Measurements from ENCODE around the gene RNU1-3.
"Not testable (repeated sequence)": the region's sequence is repeated elsewhere in the genome, so short reads cannot be mapped to it uniquely, and the experiment has no call there.

RNU1-3 gene

GRCh38 chr1:16696507-16697150 is 29.9 kb upstream of the RNU1-3 start:
- not testable (repeated sequence) for DNase-seq (ENCODE audit: insufficient read length, low spot score); FAIRE-seq

- DNase-seq (ENCODE audit: insufficient read length, low spot score); FAIRE-seq: not testable (repeated sequence)
Observed at GRCh38 chr1:16694308-16694702, 27.6 kb upstream of the RNU1-3 start.

DNA sequence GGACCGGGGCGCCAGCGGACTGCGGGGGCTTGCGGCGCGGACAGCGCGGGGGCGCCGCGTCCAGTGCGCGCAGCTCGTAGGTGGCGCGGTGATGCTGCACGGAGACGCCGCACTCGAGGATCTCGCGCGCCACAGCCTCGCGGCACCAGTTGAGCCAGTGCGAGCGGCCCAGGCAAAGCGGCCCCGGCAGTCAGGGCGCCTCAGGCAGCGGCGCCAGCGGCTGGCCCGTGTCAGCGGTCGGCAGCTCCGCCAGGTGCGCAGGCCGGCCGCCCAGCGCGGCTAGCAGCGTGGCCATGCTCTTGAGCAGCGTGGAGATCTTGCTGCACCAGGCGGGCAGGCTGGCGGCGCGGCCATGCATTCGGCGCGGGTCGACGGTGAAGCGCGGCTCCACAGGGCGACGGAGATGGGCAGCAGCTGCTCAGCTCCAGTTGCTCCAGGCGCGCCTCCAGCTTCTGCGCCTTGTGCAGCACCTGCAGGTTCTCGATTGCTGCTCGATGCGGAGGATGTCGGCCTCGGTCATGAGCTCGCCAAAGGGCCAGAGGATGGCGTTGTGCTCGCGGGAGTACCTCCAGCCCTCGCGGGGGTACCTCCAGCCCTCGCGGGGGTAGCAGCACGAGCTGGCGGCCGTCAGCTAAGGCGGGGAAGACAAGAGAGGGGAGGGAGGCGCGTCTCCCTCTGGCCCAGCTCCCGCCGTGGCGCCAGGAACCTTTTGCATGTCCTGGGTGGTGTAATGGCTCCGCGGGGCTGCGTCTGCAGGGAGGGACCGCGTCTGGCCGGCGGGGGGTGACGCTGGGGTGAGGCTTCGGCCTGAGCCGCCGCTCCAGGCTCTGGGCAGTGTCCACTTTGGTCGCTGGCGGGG is 26.9 kb upstream of the RNU1-3 start:
- not testable (repeated sequence) for FAIRE-seq; DNase-seq (ENCODE audit: insufficient read length, low spot score)

DNA sequence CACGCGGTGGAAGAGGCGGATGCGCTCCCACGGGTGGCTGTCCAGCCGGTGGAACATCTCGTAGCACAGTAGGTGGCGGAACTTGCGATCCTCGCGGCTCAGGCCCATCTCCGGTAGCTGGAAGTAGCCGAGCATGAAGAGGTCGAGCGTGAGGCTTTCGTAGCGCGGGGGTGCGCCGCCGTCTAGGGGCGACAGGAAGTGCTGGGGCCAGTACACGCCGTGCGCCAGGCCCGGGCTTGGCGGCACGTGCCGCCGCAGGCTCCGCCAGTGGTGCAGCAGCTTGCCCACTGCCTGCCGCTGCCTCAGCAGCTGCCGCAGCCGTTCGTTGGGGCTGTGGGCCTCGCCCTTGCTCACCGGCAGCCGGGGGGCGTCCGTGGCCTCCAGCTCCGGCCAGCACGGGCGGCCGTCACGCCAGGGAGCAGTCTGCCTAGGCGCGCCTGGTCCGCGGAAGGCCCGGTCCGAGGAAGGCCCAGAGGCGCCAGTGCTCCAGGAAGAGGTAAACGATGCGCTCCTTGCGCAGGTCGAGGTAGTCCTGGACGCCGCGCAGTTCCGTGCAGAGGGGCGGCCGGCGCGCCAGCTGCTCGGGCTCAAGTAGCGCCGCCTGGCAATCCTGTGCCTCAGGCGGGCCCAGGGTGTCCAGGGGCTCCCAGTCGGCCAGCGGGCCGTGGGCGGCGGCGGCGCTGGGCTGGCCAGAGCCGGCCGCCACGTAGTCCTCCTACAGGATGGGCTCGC is 26.1 kb upstream of the RNU1-3 start:
- DNase-seq (ENCODE audit: insufficient read length, low spot score); FAIRE-seq: not testable (repeated sequence)

DNA sequence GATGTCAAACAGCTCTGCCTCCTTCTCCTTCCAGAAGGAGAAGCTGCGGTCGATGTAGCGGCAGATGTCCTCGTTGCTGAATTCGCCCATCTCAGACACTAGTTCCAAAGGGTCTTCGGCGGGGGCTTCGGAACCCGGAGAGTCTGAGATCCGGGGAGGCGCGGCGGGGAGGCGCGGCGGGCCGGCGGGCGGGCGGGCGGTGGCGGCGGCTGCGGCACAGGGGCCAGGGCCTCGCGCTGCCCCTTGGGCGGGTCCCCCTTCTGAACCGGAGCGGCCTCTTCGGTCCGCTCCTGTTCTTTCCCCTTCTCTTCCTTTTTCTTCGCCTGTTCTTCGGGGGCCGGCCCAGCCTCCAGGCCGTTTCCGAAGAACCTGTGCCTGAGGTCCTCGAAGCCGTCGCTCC is 25.5 kb upstream of the RNU1-3 start:
- not testable (repeated sequence) for FAIRE-seq; DNase-seq (ENCODE audit: insufficient read length, low spot score)

- not testable (repeated sequence) for FAIRE-seq; DNase-seq (ENCODE audit: insufficient read length, low spot score)
Observed at GRCh38 chr1:16690971-16691682, 24.4 kb upstream of the RNU1-3 start.

DNA sequence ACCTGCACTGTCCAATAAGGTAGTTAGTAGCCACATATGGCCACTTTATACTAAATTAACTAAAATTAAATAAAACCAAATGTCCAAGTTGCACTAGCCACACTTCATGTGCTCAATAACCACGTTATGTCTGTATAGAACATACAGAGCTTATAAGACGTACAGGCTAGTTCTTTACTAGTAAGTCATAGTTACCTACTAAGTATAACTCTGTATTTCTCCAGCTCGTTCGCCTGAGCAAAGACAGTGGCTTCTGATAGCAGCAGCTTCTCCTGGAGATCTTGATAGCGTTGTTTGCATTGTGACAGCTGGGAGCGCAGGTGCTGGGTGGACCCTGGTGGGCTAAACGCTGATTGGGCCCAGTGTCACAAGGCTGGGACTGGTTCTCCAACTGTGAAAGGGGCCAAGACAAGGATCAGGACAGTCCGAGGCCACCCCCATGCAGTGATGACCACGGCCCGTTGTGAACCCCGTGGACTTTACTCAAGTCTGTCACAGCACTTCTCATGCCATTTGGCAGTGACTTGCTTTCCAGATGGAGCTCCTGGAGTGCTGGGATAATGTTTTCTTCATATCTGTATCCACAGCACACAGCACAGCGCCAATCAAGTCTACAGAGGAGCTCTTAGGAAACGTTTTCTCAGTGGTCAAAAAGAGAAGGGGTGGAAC is 20.5 kb upstream of the RNU1-3 start:
- FAIRE-seq = not testable (repeated sequence)

GRCh38 chr1:16685445-16686371 is 19.0 kb upstream of the RNU1-3 start:
- not testable (repeated sequence) for FAIRE-seq; DNase-seq (ENCODE audit: insufficient read length, low spot score)

More for the DNA sequence above, 20.5 kb upstream of the RNU1-3 start:
- DNase-seq (ENCODE audit: insufficient read length, low spot score) = not testable (repeated sequence)

- not testable (repeated sequence) for DNase-seq (ENCODE audit: insufficient read length, low spot score)
- peak; percentile 11 for FAIRE-seq
Observed at GRCh38 chr1:16684738-16685337, 18.1 kb upstream of the RNU1-3 start.

DNA sequence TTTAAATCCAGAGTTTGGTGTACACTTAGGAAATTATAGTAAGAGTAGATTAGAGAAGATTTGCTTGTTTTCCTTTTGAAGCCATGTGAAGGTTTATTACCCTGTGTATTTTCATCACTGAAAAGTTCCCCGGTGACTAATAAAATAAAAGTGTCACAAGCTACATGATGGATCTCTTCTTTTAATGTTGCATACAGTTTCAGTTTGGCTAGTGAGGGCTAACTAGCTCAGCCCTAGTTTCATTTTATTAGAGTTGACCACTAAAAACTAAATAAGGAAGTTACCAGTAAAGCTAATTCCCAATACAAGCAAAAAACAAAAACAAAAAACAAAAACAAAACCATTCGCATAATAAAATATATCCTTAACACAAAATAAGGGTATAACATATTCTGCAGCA is 17.4 kb upstream of the RNU1-3 start:
- peak; percentile 89 for FAIRE-seq
- not testable (repeated sequence) for DNase-seq (ENCODE audit: insufficient read length, low spot score)

GRCh38 chr1:16682803-16683202 is 16.1 kb upstream of the RNU1-3 start:
- DNase-seq (ENCODE audit: insufficient read length, low spot score); FAIRE-seq: not testable (repeated sequence)

DNA sequence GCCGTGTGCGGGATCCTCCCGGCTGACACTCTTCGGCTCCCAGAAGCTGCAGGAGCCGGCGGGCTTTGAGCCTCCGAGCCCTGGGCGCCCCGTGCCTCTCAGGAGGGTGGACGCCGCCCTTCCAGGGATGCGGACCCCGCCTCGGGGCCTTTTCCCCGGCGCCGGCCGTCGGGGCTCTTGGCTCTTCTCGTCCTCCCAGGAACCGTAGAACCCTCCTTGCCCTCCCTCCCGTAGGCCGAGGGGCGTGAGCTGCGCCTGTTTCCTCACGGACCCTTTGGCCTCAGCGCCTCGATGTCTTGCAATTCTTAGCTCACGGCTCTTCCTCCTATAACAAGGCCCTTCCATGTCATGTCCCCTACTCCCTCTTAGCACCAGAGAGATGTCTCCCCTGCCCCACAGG is 13.6 kb upstream of the RNU1-3 start:
- FAIRE-seq = not testable (repeated sequence)

More for the DNA sequence above, 13.6 kb upstream of the RNU1-3 start:
- DNase-seq (ENCODE audit: insufficient read length, low spot score) = not testable (repeated sequence)

All from H54 (cell line).